ENCODE results near the gene ADK. TPM values are rescaled to one million over a fixed set of nuclear protein-coding genes. Genes with fewer than 3 reads are reported as not detected.

ADK gene
- total and polyA plus RNA-seq, 2 donors (not counting 3 experiments of a cell fraction or from before 2014, with no cell fraction given): 11.7 to 46.5 TPM

DNA sequence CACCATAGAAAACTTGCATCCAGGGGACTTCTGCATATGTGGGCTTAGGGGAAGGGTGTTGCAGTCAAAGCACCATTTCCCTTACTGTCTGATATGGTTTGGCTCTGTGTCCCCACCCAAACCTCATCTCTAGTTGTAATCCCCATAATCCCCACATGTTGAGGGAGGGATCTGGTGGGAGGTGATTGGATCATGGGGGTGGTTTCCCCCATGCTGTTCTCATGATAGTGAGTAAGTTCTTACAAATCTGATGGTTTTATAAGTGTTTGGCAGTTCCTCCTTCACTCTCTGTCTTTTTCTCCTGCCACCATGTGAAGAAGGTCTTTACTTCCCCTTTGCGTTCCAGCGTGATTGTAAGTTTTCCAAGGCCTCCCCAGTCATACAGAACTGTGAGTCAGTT lies 177.4 kb downstream of the ADK start:
- CTCF ChIA-PET: no interaction called here

GRCh38 chr10:74329873-74330272 lies 178.9 kb downstream of the ADK start:
- POLR2A ChIA-PET: no interaction called here

More for the DNA sequence above, 177.4 kb downstream of the ADK start:
- intact Hi-C loops (cut with micrococcal nuclease): no loop called here
- TF ChIP-seq EZH2 (IDR thresholded peaks at IDR 0.05; ENCODE audit: borderline replicate concordance, low read depth, low read length, severe bottlenecking) (no peak), GATA2 (IDR thresholded peaks at IDR 0.05; ENCODE audit: insufficient read depth, insufficient read length, low read depth, low read length) (no peak), POLR2AphosphoS5 (IDR thresholded peaks at IDR 0.05; ENCODE audit: insufficient read depth, low read depth, low read length) (no peak)
- no peaks in the 10 kb centered on the region for H3K36me3 ChIP-seq (ENCODE audit: control insufficient read depth in 2 of 2, extremely low read depth in 1 of 2, insufficient read depth in 2 of 2, low read length in 2 of 2)
- dilution Hi-C loops (cut with MboI; ENCODE audit: extremely low pct_ligation_motif_present, low sequenced_read_pairs): no loop called here
- no peaks in the 10 kb centered on the region for H4K20me1 ChIP-seq (replicated peaks; ENCODE audit: control insufficient read depth, extremely low read depth, insufficient read depth, low read length)
- no peak overlapping the region for H3K4me2 ChIP-seq (ENCODE audit: insufficient read depth, low read length)
- H3K27me3 ChIP-seq (ENCODE audit: control insufficient read depth in 2 of 2, insufficient read depth in 2 of 2, low read length in 2 of 2): no peaks in the 10 kb centered on the region
- DNase-seq (ENCODE audit: low read depth, low spot score) (no peak), FAIRE-seq (no peak)
- no peak overlapping the region for H2AFZ ChIP-seq (ENCODE audit: low read depth, low read length)
- H3K9ac ChIP-seq (replicated peaks; ENCODE audit: extremely low read depth, insufficient read depth, low read length): no peak overlapping the region
- BruUV-seq (replicated peaks): no TSS peak
- H3K4me3 ChIP-seq (replicated peaks in 1 of 3; ENCODE audit: insufficient read depth in 1 of 3, low read depth in 1 of 3, low read length in 3 of 3): no peak overlapping the region
- H3K4me1 ChIP-seq (ENCODE audit: control insufficient read depth, extremely low read depth, insufficient read depth, low read length): no peaks in the 10 kb centered on the region
- no peak overlapping the region for H3K27ac ChIP-seq (ENCODE audit: insufficient read depth, low read depth, low read length)
- peaks cover 37% of the 10 kb centered on the region for H3K79me2 ChIP-seq (ENCODE audit: control insufficient read depth, insufficient read depth, low read length)
- H3K9me1 ChIP-seq (replicated peaks; ENCODE audit: control insufficient read depth, extremely low read depth, insufficient read depth, low read length): no peaks in the 10 kb centered on the region
- POLR2A ChIA-PET: no interaction called here
- H3K9me3 ChIP-seq (replicated peaks; ENCODE audit: control insufficient read depth, insufficient read depth, low read length): no peaks in the 10 kb centered on the region

More at GRCh38 chr10:74329873-74330272, 178.9 kb downstream of the ADK start:
- Histone ChIP-seq H3K79me2 (ENCODE audit: control insufficient read depth, insufficient read depth, low read length) (peaks cover 32% of the 10 kb centered on the region), H3K4me3 (replicated peaks in 1 of 3; ENCODE audit: insufficient read depth in 1 of 3, low read depth in 1 of 3, low read length in 3 of 3) (no peak overlapping the region), H3K4me2 (ENCODE audit: insufficient read depth, low read length) (no peak overlapping the region), H4K20me1 (replicated peaks; ENCODE audit: control insufficient read depth, extremely low read depth, insufficient read depth, low read length) (no peaks in the 10 kb centered on the region), H3K9ac (replicated peaks; ENCODE audit: extremely low read depth, insufficient read depth, low read length) (no peak overlapping the region), H2AFZ (ENCODE audit: low read depth, low read length) (no peak overlapping the region), H3K27me3 (ENCODE audit: control insufficient read depth in 2 of 2, insufficient read depth in 2 of 2, low read length in 2 of 2) (no peaks in the 10 kb centered on the region), H3K9me1 (replicated peaks; ENCODE audit: control insufficient read depth, extremely low read depth, insufficient read depth, low read length) (no peaks in the 10 kb centered on the region), H3K4me1 (ENCODE audit: control insufficient read depth, extremely low read depth, insufficient read depth, low read length) (no peaks in the 10 kb centered on the region), H3K36me3 (ENCODE audit: control insufficient read depth in 2 of 2, extremely low read depth in 1 of 2, insufficient read depth in 2 of 2, low read length in 2 of 2) (no peaks in the 10 kb centered on the region), H3K27ac (ENCODE audit: insufficient read depth, low read depth, low read length) (no peak overlapping the region), H3K9me3 (replicated peaks; ENCODE audit: control insufficient read depth, insufficient read depth, low read length) (no peaks in the 10 kb centered on the region)
- BruUV-seq (replicated peaks): no TSS peak
- CTCF ChIA-PET: no interaction called here
- intact Hi-C loops (cut with micrococcal nuclease): no loop called here
- FAIRE-seq (no peak), DNase-seq (ENCODE audit: low read depth, low spot score) (no peak)
- dilution Hi-C loops (cut with MboI; ENCODE audit: extremely low pct_ligation_motif_present, low sequenced_read_pairs): no loop called here
- no peak for TF ChIP-seq JUN (IDR thresholded peaks at IDR 0.05; ENCODE audit: borderline replicate concordance, insufficient read depth, insufficient read length, low read depth)
- TF ChIP-seq CTCF (IDR thresholded peaks at IDR 0.05; ENCODE audit: extremely low read depth in 1 of 2, insufficient read depth in 1 of 2, low read depth in 1 of 2, low read length in 2 of 2): no peak
- TF ChIP-seq FOS (IDR thresholded peaks at IDR 0.05; ENCODE audit: borderline replicate concordance, insufficient read depth, low read length): no peak
- no peak for TF ChIP-seq EZH2 (IDR thresholded peaks at IDR 0.05; ENCODE audit: borderline replicate concordance, low read depth, low read length, severe bottlenecking)
- no peak for TF ChIP-seq MAX (IDR thresholded peaks at IDR 0.05; ENCODE audit: insufficient read depth, insufficient read length)
- no peak for TF ChIP-seq POLR2AphosphoS5 (IDR thresholded peaks at IDR 0.05; ENCODE audit: insufficient read depth, low read depth, low read length)
- TF ChIP-seq MYC (IDR thresholded peaks at IDR 0.05; ENCODE audit: low read depth, low read length): no peak
- no peak for TF ChIP-seq GATA2 (IDR thresholded peaks at IDR 0.05; ENCODE audit: insufficient read depth, insufficient read length, low read depth, low read length)
- no peak for TF ChIP-seq POLR2A (IDR thresholded peaks at IDR 0.05; ENCODE audit: low read depth, low read length)

All from endothelial cell of umbilical vein (primary cell).